ENCODE data around the gene KDM1B.

Gene KDM1B

DNA sequence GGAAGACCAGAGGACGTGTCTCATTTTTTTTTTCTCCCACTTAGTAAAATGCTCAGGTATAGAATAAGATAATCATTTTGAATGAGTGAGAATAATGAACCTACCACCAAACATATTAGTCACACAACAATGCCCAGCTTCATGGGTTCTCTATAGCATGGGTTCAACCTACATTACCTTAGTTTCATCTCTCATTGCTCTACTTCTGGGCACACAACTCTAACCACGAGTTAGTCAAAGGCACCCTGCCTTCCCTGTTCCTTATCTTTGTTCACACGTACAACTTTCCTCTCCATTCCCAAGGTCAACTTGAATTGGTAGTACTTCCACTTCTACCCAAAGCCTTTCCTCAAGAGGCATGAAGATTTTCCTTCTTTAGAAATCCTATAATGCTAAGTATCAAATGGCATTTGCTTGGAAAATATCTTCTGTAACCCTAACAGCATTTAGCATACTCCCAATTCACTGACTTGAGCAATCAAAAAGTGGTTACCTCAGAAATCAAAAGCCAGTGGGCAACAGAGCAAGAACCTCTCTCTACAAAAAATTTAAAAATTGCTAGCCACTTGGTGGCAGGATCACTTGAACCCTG, 88.2 kb downstream of the KDM1B start:
- H3K27me3 Mint-ChIP-seq (ENCODE audit: low read depth), result no peaks in the 10 kb centered on the region
- H3K9me3 Mint-ChIP-seq, result no peaks in the 10 kb centered on the region
- H3K4me1 Mint-ChIP-seq, result peaks cover 10% of the 10 kb centered on the region
- no peak overlapping the region for H3K4me3 Mint-ChIP-seq
- TF ChIP-seq CTCF (IDR thresholded peaks at IDR 0.05; ENCODE audit: unreplicated experiment in 3 of 3), result no peak
- no peak overlapping the region for H3K27ac Mint-ChIP-seq
- peaks cover 83% of the 10 kb centered on the region for H3K36me3 Mint-ChIP-seq (ENCODE audit: low read depth)

- no peak overlapping the region for H3K4me3 Mint-ChIP-seq
- H3K36me3 Mint-ChIP-seq (ENCODE audit: low read depth), result peaks cover 85% of the 10 kb centered on the region
- no peaks in the 10 kb centered on the region for H3K9me3 Mint-ChIP-seq
- H3K4me1 Mint-ChIP-seq, result peaks cover 10% of the 10 kb centered on the region
- no peak for TF ChIP-seq CTCF (IDR thresholded peaks at IDR 0.05; ENCODE audit: unreplicated experiment in 3 of 3)
- no peak overlapping the region for H3K27ac Mint-ChIP-seq
- H3K27me3 Mint-ChIP-seq (ENCODE audit: low read depth), result no peaks in the 10 kb centered on the region
Measured at GRCh38 chr6:18244251-18244650, 89.0 kb downstream of the KDM1B start.

DNA sequence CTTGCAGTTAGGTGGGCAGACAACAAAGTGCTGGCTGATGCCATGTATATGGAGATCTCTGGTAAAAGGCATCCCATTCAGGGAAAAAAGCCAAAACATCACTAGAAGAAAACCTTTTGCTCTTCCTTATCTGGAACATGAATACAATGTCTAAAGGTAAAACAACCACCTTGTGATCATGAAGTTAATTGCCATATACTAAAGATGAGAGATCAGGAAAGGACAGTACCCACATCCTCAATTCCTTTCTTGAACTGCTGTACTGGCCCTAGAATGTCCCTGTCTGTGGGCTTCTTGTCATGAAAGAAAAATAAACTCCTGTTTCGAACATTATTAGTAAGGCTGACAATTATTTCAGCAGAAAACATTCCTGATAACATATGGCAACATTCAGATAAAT, 89.9 kb downstream of the KDM1B start:
- H3K27me3 Mint-ChIP-seq (ENCODE audit: low read depth), result no peaks in the 10 kb centered on the region
- peaks cover 87% of the 10 kb centered on the region for H3K36me3 Mint-ChIP-seq (ENCODE audit: low read depth)
- H3K27ac Mint-ChIP-seq, result no peak overlapping the region
- H3K4me3 Mint-ChIP-seq, result no peak overlapping the region
- H3K4me1 Mint-ChIP-seq, result peaks cover 10% of the 10 kb centered on the region
- no peak for TF ChIP-seq CTCF (IDR thresholded peaks at IDR 0.05; ENCODE audit: unreplicated experiment in 3 of 3)
- no peaks in the 10 kb centered on the region for H3K9me3 Mint-ChIP-seq

- Mint-ChIP-seq H3K9me3 (no peaks in the 10 kb centered on the region), H3K4me1 (peaks cover 6% of the 10 kb centered on the region), H3K27ac (no peak overlapping the region), H3K4me3 (no peak overlapping the region), H3K36me3 (ENCODE audit: low read depth) (peaks cover 87% of the 10 kb centered on the region), H3K27me3 (ENCODE audit: low read depth) (no peaks in the 10 kb centered on the region)
- TF ChIP-seq CTCF (IDR thresholded peaks at IDR 0.05; ENCODE audit: unreplicated experiment in 3 of 3), result no peak
Measured at GRCh38 chr6:18245642-18246041, 90.4 kb downstream of the KDM1B start.

DNA sequence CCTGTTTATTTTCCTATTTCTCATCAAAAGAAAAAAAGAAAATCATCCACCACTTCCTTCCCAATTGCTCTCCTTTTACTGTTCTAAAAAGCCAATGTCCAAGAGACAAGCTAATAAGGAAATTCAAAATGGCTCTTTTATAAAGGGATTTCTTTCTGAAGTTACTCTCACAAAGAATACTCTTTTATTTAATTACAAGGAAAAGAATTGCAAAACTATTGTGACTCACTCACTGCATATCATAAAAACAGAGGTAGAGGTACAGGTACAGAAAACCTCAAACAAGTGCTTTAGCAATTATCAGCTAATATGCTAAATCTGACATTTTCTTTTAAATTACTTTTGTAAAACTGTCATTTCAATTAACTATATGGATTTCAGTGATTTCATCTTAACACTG, 91.0 kb downstream of the KDM1B start:
- Mint-ChIP-seq H3K27ac (no peak overlapping the region), H3K27me3 (ENCODE audit: low read depth) (no peaks in the 10 kb centered on the region), H3K9me3 (no peaks in the 10 kb centered on the region), H3K36me3 (ENCODE audit: low read depth) (peaks cover 83% of the 10 kb centered on the region), H3K4me3 (no peak overlapping the region), H3K4me1 (peaks cover 3% of the 10 kb centered on the region)
- no peak for TF ChIP-seq CTCF (IDR thresholded peaks at IDR 0.05; ENCODE audit: unreplicated experiment in 3 of 3)

GRCh38 chr6:18247002-18247401, 91.8 kb downstream of the KDM1B start:
- no peak for TF ChIP-seq CTCF (IDR thresholded peaks at IDR 0.05; ENCODE audit: unreplicated experiment in 3 of 3)
- Mint-ChIP-seq H3K9me3 (no peaks in the 10 kb centered on the region), H3K27ac (no peak overlapping the region), H3K36me3 (ENCODE audit: low read depth) (peaks cover 85% of the 10 kb centered on the region), H3K27me3 (ENCODE audit: low read depth) (no peaks in the 10 kb centered on the region), H3K4me1 (no peaks in the 10 kb centered on the region), H3K4me3 (no peak overlapping the region)
